Colonic mucosa (tissue), 4 donors: ENCODE measurements around the gene PRTG. TPM values are rescaled to one million over a fixed set of nuclear protein-coding genes. Genes with fewer than 3 reads are reported as not detected.

Experiments
- DNase-seq: peaks from one replicate; pipeline ENCODE4 v3.0.0-alpha.2; 2020
- H3K27ac ChIP-seq: fragments of 200-600 bp; one replicate; pipeline ENCODE4 v1.8.0; 2021
- H3K27me3 ChIP-seq: fragments of 200-600 bp; one replicate; pipeline ENCODE4 v1.8.0; 2021
- H3K36me3 ChIP-seq: fragments of 200-600 bp; one replicate; pipeline ENCODE4 v1.8.0; 2021
- H3K4me1 ChIP-seq: fragments of 200-600 bp; one replicate; pipeline ENCODE4 v1.8.0; 2021; ENCODE audit warnings: mild to moderate bottlenecking
- H3K4me3 ChIP-seq: fragments of 200-600 bp; one replicate; pipeline ENCODE4 v1.8.0; 2021
- H3K9ac ChIP-seq, 2 donors: one replicate each; pipeline ENCODE4 v1.7.0; 2013; ENCODE audit warnings: control low read depth in 2 of 2, low read depth in 2 of 2, low read length in 2 of 2
- H3K9me3 ChIP-seq: fragments of 200-600 bp; one replicate; pipeline ENCODE4 v1.8.0; 2021
- CTCF ChIP-seq: fragments of 200-600 bp; IDR thresholded peaks from one replicate; pipeline ENCODE4 v1.8.0; 2022; ENCODE audit warnings: antibody characterized with exemption, mild to moderate bottlenecking
- intact Hi-C: fragments of 100-400 bp; cut with DNase I; formaldehyde crosslinking; loops from one replicate; pipeline ENCODE4 v1.14.1; 2022
- total RNA-seq, 2 donors: library from RNA; stranded (reverse); fragmentation: NEBNext Ultra II Directional in 1 of 2; extraction: Animal tissue kit (Norgen Biotek cat#: 25700) in 1 of 2; gene quantifications; one replicate each; pipeline ENCODE4 v1.2.1, GENCODE V29; 2021
- donor health status: healthy.
- donor health status: DM: no; HTN: no; CAD: no.
- donor health status: DM: no; HTN: no; CAD: no.

The PRTG gene
- total RNA-seq, 2 donors from 2014 or later: 0.32 to 1.2 TPM

- no peak overlapping the region for H3K9ac ChIP-seq
- no peaks in the 10 kb centered on the region for H3K36me3 ChIP-seq
- intact Hi-C loops: no loop called here
- H3K27ac ChIP-seq: no peak overlapping the region
- no peak for TF ChIP-seq CTCF
- no peaks in the 10 kb centered on the region for H3K9me3 ChIP-seq
- no peaks in the 10 kb centered on the region for H3K27me3 ChIP-seq
- H3K4me3 ChIP-seq: no peak overlapping the region
- DNase-seq: no peak
- H3K4me1 ChIP-seq: no peaks in the 10 kb centered on the region
Observed at GRCh38 chr15:55676507-55676906, 66.4 kb downstream of the PRTG start.

GRCh38 chr15:55673287-55673686 is 69.7 kb downstream of the PRTG start:
- TF ChIP-seq CTCF: no peak
- H3K36me3 ChIP-seq: no peaks in the 10 kb centered on the region
- intact Hi-C loops: no loop called here

GRCh38 chr15:55669270-55669669 is 73.7 kb downstream of the PRTG start:
- Histone ChIP-seq H3K4me3 (no peak overlapping the region), H3K4me1 (no peaks in the 10 kb centered on the region), H3K9me3 (no peaks in the 10 kb centered on the region), H3K36me3 (no peaks in the 10 kb centered on the region), H3K9ac (no peak overlapping the region), H3K27ac (no peak overlapping the region), H3K27me3 (no peaks in the 10 kb centered on the region)
- DNase-seq: no peak
- TF ChIP-seq CTCF: no peak
- intact Hi-C loops: no loop called here

More at GRCh38 chr15:55673287-55673686, 69.7 kb downstream of the PRTG start:
- Histone ChIP-seq H3K9me3 (no peaks in the 10 kb centered on the region), H3K27me3 (no peaks in the 10 kb centered on the region), H3K27ac (no peak overlapping the region), H3K4me3 (no peak overlapping the region), H3K9ac (no peak overlapping the region), H3K4me1 (no peaks in the 10 kb centered on the region)
- no peak for DNase-seq

- no peak overlapping the region for H3K9ac ChIP-seq
- no peaks in the 10 kb centered on the region for H3K36me3 ChIP-seq
- H3K4me1 ChIP-seq: no peaks in the 10 kb centered on the region
- H3K27ac ChIP-seq: no peak overlapping the region
- DNase-seq: no peak
- intact Hi-C loops: no loop called here
- TF ChIP-seq CTCF: no peak
- H3K4me3 ChIP-seq: no peak overlapping the region
- H3K9me3 ChIP-seq: no peaks in the 10 kb centered on the region
- no peaks in the 10 kb centered on the region for H3K27me3 ChIP-seq
Observed at GRCh38 chr15:55665605-55666227, 77.2 kb downstream of the PRTG start.

- Histone ChIP-seq H3K36me3 (no peaks in the 10 kb centered on the region), H3K4me1 (no peaks in the 10 kb centered on the region), H3K27me3 (no peaks in the 10 kb centered on the region), H3K9me3 (no peaks in the 10 kb centered on the region), H3K27ac (no peak overlapping the region), H3K4me3 (no peak overlapping the region), H3K9ac (no peak overlapping the region)
- TF ChIP-seq CTCF: no peak
- intact Hi-C loops: no loop called here
- DNase-seq: no peak
Observed at GRCh38 chr15:55661428-55661827, 81.5 kb downstream of the PRTG start.
